NCI-H2029 (cell line): Measurements from ENCODE around the gene TNS3.

Experiments used
- DNase-seq: peaks from one replicate; lab custom pipeline; 2025; lab: John Stamatoyannopoulos, UW

The TNS3 gene

GRCh38 chr7:47368190-47368812, 213.6 kb downstream of the TNS3 start:
- DNase-seq, result no peak

GRCh38 chr7:47367369-47367768, 214.5 kb downstream of the TNS3 start:
- DNase-seq, result no peak

- DNase-seq, result no peak
Observed at GRCh38 chr7:47366960-47367359, 215.0 kb downstream of the TNS3 start.

- no peak for DNase-seq
Observed at GRCh38 chr7:47366211-47366610, 215.7 kb downstream of the TNS3 start.

- no peak for DNase-seq
Observed at GRCh38 chr7:47362984-47363383, 218.9 kb downstream of the TNS3 start.

- DNase-seq, result peak; percentile 53
Observed at GRCh38 chr7:47361746-47362215, 220.1 kb downstream of the TNS3 start.

GRCh38 chr7:47361236-47361635, 220.7 kb downstream of the TNS3 start:
- no peak for DNase-seq

GRCh38 chr7:47360301-47360900, 221.5 kb downstream of the TNS3 start:
- DNase-seq, result no peak

- DNase-seq, result no peak
Observed at GRCh38 chr7:47358944-47359588, 222.8 kb downstream of the TNS3 start.

- DNase-seq, result no peak
Observed at GRCh38 chr7:47358357-47358756, 223.6 kb downstream of the TNS3 start.

GRCh38 chr7:47357863-47358262, 224.0 kb downstream of the TNS3 start:
- DNase-seq, result no peak

GRCh38 chr7:47357361-47357760, 224.6 kb downstream of the TNS3 start:
- DNase-seq, result no peak

GRCh38 chr7:47356261-47356660, 225.7 kb downstream of the TNS3 start:
- DNase-seq, result no peak

GRCh38 chr7:47355684-47356083, 226.2 kb downstream of the TNS3 start:
- DNase-seq, result no peak

GRCh38 chr7:47354831-47355541, 226.9 kb downstream of the TNS3 start:
- no peak for DNase-seq

- DNase-seq, result no peak
Observed at GRCh38 chr7:47354071-47354470, 227.8 kb downstream of the TNS3 start.

- DNase-seq, result no peak
Observed at GRCh38 chr7:47352394-47352968, 229.4 kb downstream of the TNS3 start.

GRCh38 chr7:47351233-47352154, 230.4 kb downstream of the TNS3 start:
- DNase-seq, result no peak

GRCh38 chr7:47350425-47350824, 231.5 kb downstream of the TNS3 start:
- DNase-seq, result no peak

GRCh38 chr7:47349401-47349800, 232.5 kb downstream of the TNS3 start:
- no peak for DNase-seq

GRCh38 chr7:47347816-47348385, 234.0 kb downstream of the TNS3 start:
- DNase-seq, result no peak
